ENCODE data around the gene MTCL1. TPM values are rescaled to one million over a fixed set of nuclear protein-coding genes. Genes with fewer than 3 reads are reported as not detected.
A peak's percentile ranks its signal among the peaks of the same experiment; 100 is the strongest.

The MTCL1 gene
- total and polyA plus RNA-seq, 9 of the 15 experiments (the other 6 are each of a cell fraction or from before 2014, with no cell fraction given): 0.21 to 7.4 (median 3.7) TPM

- DNase-seq (ENCODE audit: extremely low read depth in 1 of 4, low spot score in 3 of 4): no peak
- intact Hi-C loops (cut with micrococcal nuclease): no loop called here
- TF ChIP-seq NR0B1 (IDR thresholded peaks at IDR 0.05; ENCODE audit: partially characterized antibody) (no peak), IRF9 (tag; IDR thresholded peaks at IDR 0.05) (no peak), HNRNPLL (IDR thresholded peaks at IDR 0.05; ENCODE audit: low read depth, low read length, poor library complexity, severe bottlenecking) (no peak), ZFPM2 (CRISPR knock-in tag; IDR thresholded peaks at IDR 0.05) (no peak), ZC3H11A (IDR thresholded peaks at IDR 0.05; ENCODE audit: low read depth, low read length) (no peak), SETDB1 (IDR thresholded peaks at IDR 0.05; ENCODE audit: low read length) (no peak), CHAMP1 (IDR thresholded peaks at IDR 0.05) (no peak), DDX20 (tag; IDR thresholded peaks at IDR 0.05; ENCODE audit: low read depth) (no peak), HMBOX1 (IDR thresholded peaks at IDR 0.05) (no peak), GATAD2A (IDR thresholded peaks at IDR 0.05) (no peak), CTCF (IDR thresholded peaks at IDR 0.05 in 2 of 3, conservative IDR thresholded peaks at IDR 0.05 in 1 of 3; ENCODE audit: insufficient read depth in 2 of 3, low read depth in 1 of 3, low read length in 3 of 3) (no peak), ZNF232 (CRISPR knock-in tag; IDR thresholded peaks at IDR 0.05) (no peak), RFX1 (IDR thresholded peaks at IDR 0.05) (no peak)
These were observed 149.2 kb downstream of the MTCL1 start for GRCh38 chr18:8854550-8854949.

More at GRCh38 chr18:8854550-8854949, 149.2 kb downstream of the MTCL1 start:
- peaks cover 0 to 6% of the 10 kb centered on the region in 2 experiments; a peak in 3 of 5 replicates for H3K4me1 ChIP-seq (replicated peaks in 1 of 2; ENCODE audit: control insufficient read depth in 2 of 2, insufficient read depth in 2 of 2, low read length in 2 of 2)
- H3K4me2 ChIP-seq (ENCODE audit: insufficient read depth, low read length): no peak overlapping the region
- H3K79me2 ChIP-seq (ENCODE audit: control insufficient read depth, insufficient read depth, low read length): no peaks in the 10 kb centered on the region
- 13% methylated on average over 4 of the region's 4 CpGs for WGBS (ENCODE audit: insufficient coverage, low coverage, missing lambda C conversion rate)
- H3K4me3 ChIP-seq: no peak overlapping the region
- no peaks in the 10 kb centered on the region for H3K9me1 ChIP-seq (ENCODE audit: control insufficient read depth, insufficient read depth, low read length)
- no TSS peak for BruUV-seq (replicated peaks)
- in situ Hi-C loops (cut with MboI): no loop called here
- H3K9me3 ChIP-seq (replicated peaks; ENCODE audit: control insufficient read depth, insufficient read depth, low read depth, low read length): no peaks in the 10 kb centered on the region
- H3K36me3 ChIP-seq (ENCODE audit: control insufficient read depth, insufficient read depth, low read length): no peaks in the 10 kb centered on the region
- no peak overlapping the region for H3K27ac ChIP-seq (ENCODE audit: extremely low read depth, low read depth, low read length)
- ChIA-PET POLR2A (interaction anchor here (1.0 to 1.9 kb wide), 2 partner anchors 9 to 12 kb away, joined by 4 to 7 read pairs; no protein-coding TSS in a partner anchor), CTCF (ENCODE audit: low intra/inter-chr PET ratio) (no interaction called here)
- peaks cover 4 to 6% of the 10 kb centered on the region in 2 experiments; a peak in 3 of 5 replicates for H3K27me3 ChIP-seq (ENCODE audit: control insufficient read depth in 2 of 2, insufficient read depth in 2 of 2, low read length in 2 of 2)
- H2AFZ ChIP-seq (ENCODE audit: low read depth, low read length): 0 out of 2 replicates have a peak overlapping the region, but pooled peaks have one; percentile 0
- H3K9ac ChIP-seq (ENCODE audit: insufficient read depth in 1 of 2, low read depth in 2 of 2, low read length in 2 of 2): no peak overlapping the region
- ATAC-seq (no peak), FAIRE-seq (no peak)
- no peaks in the 10 kb centered on the region for H4K20me1 ChIP-seq (replicated peaks; ENCODE audit: control insufficient read depth, insufficient read depth, low read length)

Measured in K562 (cell line).